Omental fat pad (tissue), 4 donors: ENCODE results near the gene CALD1. TPM values are rescaled to one million over a fixed set of nuclear protein-coding genes. Genes with fewer than 3 reads are reported as not detected.

Experiments used
- ATAC-seq: fragments of 150-250 bp; one replicate; pipeline ENCODE4 v1.9.1; 2016; ENCODE audit warnings: mild to moderate bottlenecking, moderate library complexity; ENCODE audit not compliant: low FRiP score
- DNase-seq: peaks from one replicate; pipeline ENCODE4 v3.0.0-alpha.2; 2019; ENCODE audit warnings: low spot score
- CTCF ChIP-seq, 3 donors: fragments of 450-650 bp; IDR thresholded peaks; one replicate each; pipeline ENCODE4 v1.5.1; 2016 to 2017; ENCODE audit warnings: antibody characterized with exemption in 3 of 3, mild to moderate bottlenecking in 3 of 3, moderate library complexity in 2 of 3
- total RNA-seq, 4 donors: library from RNA; depleted of rRNA; stranded (reverse); fragments of >200 nt; gene quantifications; one replicate each; pipeline ENCODE4 v1.1.0, GENCODE V29; 2016

CALD1 gene
- total RNA-seq, 4 donors from 2014 or later = 195 to 347 (median 250) TPM

DNA sequence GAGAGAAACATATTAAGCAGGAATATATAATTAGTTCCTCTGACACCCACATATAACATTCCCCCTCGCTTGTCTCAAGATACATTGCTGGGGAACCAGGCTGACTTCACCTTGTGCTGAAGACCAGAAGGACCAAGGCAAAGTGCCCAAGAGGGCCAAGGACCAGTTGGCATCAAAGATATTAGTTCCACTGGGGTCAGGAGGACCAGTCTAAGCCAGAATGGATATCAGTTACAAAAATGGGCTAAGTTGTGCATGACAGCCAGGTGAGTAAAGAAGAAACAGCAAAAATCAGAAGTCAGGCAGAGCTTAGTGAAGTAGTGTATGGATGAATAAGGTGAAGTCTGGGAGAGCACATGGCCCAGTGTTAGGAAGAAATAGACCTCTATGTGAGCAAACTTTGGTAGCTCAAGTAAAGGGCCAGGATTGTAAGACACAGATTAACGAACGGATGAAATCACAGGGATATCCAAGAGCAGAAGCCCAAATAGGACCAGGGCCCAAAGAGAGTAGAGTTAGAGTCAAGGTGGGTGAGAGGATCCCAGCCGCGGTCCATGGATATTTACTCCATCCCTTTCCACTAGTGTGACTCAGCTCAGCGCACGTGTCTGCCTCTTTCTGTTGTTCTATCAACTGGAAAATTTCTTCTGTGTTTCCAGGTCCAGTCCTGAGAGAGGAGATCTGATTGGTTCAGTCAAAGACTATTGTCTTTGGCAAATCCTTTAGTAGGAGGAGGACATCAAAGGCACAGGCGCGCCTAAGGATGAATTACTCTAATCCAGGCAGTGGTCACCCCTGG is 5.0 kb downstream of the CALD1 start:
- no peak for TF ChIP-seq CTCF (IDR thresholded peaks at IDR 0.05)
- no peak for DNase-seq
- ATAC-seq = no peak

DNA sequence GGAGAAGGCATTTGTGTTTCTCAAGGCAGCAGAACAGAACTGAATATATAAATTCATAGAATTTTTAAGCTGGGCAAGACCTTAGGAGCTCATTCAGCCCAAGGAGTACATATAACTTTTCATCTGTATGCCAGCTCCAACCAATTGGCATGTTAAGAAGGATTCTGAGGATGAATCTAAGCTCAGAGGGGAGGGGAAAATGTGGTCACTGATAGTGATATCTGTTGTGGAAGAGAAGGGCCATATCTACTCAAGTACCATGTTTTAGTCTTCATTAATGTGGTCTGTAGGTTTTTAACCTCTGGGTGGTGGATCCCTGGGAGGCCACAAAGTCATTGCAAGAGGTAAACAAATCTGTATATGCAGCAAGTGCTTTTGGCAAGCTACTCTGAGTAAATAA is 6.4 kb downstream of the CALD1 start:
- no peak for ATAC-seq
- TF ChIP-seq CTCF (IDR thresholded peaks at IDR 0.05) = no peak
- no peak for DNase-seq

DNA sequence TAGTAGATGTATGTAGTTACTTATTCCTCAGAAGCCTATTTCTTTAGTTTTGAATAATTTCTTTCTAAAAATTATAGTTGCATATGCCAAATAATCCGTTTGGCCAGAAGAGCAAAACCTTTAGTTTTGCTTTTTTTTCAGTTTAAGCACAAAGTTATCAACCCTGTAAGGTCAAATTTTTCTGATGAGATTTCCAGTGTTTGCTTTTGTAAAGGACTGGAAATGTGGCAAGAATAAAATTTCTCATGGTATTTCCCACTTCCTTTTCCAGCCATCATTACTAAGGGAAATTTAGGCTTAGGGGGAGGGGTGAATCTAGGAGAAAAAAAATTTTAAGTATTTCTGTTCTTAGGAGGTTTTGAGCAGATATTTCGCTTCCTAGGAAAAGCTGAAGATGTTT is 7.6 kb downstream of the CALD1 start:
- no peak for TF ChIP-seq CTCF (IDR thresholded peaks at IDR 0.05)
- ATAC-seq (no peak), DNase-seq (no peak)

GRCh38 chr7:134787720-134788119 is 8.3 kb downstream of the CALD1 start:
- TF ChIP-seq CTCF (IDR thresholded peaks at IDR 0.05) = no peak
- no peak for ATAC-seq
- no peak for DNase-seq

- no peak for DNase-seq
- TF ChIP-seq CTCF (IDR thresholded peaks at IDR 0.05) = no peak
- no peak for ATAC-seq
These were observed 8.8 kb downstream of the CALD1 start for GRCh38 chr7:134788191-134788590.

- no peak for TF ChIP-seq CTCF (IDR thresholded peaks at IDR 0.05)
- DNase-seq = no peak
These were observed 10.7 kb downstream of the CALD1 start for GRCh38 chr7:134789967-134790685.

DNA sequence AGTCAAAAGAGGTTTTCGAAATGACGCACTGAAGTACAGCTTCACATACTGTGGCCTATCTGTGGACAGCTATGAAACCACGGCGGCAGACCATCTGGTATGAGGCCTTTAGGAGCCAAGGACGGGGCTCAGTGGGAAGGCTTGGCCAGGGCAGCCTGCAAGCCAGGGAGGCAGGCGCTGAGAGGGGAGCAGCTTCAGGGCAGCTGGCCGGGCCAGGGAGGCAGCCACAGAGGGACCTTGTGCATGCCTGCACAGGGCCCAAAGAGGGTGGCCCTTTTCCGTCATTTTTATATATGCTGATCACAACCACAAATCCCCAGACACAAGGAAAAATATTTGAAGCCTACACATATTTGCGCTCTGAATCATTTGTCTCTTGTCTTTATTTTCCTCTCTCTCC is 13.5 kb downstream of the CALD1 start:
- no peak for DNase-seq
- no peak for ATAC-seq
- TF ChIP-seq CTCF (IDR thresholded peaks at IDR 0.05) = no peak

More at GRCh38 chr7:134789967-134790685, 10.7 kb downstream of the CALD1 start:
- ATAC-seq = peak; percentile 63
